RPMI8226 (cell line): Measurements from ENCODE around the gene ZNF865.

Source experiments
- DNase-seq: peaks from one replicate; pipeline ENCODE4 v3.0.0-alpha.2; 2015

The ZNF865 gene

DNA sequence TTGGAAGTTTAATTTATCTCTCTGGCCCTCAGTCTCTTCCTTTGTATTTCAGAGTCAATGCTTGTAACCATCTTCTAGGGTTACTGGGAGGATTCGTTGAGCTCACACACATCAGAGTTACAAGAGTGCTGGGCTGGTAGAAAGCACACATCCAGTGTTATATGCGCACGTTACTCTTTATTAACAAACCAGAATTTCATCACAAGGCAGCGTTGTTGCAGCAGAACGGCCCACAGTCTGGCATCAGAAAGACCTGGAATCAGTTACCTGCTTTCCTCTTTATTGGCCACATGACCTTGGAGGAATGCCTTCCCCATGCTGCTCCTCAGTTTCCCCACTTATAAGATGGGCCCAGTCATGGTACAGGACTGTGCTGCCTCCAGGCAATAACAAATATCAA, 3.9 kb downstream of the ZNF865 start:
- no peak for DNase-seq

DNA sequence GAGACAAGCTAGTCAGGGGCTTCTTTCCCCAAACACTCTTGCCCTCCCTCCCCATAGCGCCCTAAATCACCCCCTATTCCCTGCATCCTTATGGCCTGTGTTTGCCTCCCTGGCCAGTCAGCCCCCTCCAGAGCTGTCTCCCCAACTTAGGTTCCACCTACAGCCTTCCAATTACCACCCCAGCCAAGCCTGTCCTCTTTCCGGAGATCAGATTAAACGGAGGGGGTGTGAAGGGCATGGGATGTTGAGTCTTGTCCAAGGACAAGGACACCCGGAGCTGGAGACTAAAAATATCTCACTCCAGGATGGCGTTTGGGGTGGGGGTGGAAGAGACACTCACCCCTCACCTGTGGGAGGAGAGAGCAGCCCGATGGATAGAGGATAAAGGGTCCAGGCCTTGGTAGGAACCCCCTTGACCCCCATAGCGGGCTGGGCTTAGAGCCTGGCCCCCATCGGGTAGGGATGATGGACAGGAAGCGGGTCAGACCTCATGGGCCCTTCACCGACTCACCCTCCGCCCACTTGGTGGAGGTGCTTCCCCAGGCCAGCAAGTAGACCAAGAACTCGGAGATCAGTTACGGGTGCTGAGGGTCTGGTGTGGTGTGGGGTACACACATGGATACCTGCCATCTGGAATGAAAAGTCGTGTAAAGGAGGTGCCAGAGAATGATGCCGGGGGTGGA, 6.0 kb downstream of the ZNF865 start:
- DNase-seq: no peak

DNA sequence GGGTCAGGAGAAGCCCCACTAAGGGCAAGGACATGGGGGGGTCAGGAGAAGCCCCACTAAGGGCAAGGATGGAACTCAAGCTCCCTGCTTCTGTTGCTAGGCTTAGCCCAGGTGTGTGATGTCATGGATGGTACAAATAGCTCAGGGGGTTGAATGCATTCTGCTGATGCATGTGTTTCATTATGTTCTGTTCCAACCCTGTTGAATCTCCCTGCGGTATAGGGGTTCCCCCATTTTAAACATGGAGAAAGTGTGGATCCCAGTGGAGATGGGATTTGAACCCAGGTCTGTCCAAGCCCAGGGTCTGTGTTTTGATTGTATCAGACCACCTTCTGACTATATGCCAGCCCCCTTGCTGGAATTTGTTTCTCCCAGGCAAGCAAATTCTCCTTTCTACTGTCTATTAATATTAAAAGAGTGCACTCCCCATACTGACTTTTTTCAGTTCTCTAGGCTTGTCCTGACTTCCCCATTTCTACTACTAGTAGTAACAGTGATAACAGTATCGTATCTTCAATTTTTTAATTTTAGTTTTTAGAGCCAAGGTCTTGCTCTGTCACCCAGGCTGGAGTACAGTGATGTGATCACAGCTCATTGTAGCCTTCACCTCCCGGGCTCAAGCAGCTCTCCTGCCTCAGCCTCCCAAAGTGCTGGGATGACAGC, 6.7 kb downstream of the ZNF865 start:
- peak; percentile 10 for DNase-seq

DNA sequence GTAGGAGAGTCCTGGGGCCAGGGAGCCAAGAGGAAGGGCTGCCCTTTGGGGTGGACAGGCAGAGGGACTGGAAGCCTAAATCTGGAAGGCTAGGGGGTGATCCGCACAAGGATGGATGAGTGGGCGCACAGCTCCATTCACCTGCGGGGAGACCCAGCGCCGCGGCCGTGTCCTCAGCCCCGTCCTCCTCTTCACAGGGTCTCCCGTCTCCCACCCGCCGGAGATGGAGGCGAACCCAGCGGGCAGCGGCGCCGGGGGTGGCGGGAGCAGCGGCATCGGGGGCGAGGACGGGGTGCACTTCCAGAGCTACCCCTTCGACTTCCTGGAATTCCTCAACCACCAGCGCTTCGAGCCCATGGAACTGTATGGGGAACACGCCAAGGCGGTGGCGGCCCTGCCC, 7.9 kb downstream of the ZNF865 start:
- no peak for DNase-seq

GRCh38 chr19:55613930-55614710, 8.7 kb downstream of the ZNF865 start:
- DNase-seq: no peak

DNA sequence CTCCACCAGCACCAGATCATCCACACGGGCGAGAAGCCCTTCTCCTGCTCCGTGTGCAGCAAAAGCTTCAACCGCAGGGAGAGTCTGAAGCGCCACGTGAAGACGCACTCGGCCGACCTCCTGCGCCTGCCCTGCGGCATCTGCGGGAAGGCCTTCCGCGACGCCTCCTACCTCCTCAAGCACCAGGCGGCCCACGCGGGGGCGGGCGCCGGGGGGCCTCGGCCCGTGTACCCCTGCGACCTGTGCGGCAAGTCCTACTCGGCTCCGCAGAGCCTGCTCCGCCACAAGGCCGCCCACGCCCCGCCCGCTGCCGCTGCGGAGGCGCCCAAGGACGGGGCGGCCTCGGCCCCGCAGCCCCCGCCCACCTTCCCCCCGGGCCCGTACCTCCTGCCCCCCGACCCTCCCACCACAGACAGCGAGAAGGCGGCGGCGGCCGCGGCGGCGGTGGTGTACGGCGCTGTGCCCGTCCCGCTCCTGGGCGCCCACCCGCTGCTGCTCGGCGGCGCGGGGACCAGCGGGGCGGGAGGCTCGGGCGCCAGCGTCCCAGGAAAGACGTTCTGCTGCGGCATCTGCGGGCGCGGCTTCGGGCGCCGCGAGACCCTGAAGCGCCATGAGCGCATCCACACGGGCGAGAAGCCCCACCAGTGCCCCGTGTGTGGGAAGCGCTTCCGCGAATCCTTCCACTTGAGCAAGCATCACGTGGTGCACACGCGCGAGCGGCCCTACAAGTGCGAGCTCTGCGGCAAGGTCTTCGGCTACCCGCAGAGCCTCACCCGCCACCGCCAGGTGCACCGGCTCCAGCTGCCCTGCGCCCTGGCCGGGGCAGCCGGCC, 9.5 kb downstream of the ZNF865 start:
- DNase-seq: no peak

GRCh38 chr19:55615543-55616394, 10.3 kb downstream of the ZNF865 start:
- no peak for DNase-seq

DNA sequence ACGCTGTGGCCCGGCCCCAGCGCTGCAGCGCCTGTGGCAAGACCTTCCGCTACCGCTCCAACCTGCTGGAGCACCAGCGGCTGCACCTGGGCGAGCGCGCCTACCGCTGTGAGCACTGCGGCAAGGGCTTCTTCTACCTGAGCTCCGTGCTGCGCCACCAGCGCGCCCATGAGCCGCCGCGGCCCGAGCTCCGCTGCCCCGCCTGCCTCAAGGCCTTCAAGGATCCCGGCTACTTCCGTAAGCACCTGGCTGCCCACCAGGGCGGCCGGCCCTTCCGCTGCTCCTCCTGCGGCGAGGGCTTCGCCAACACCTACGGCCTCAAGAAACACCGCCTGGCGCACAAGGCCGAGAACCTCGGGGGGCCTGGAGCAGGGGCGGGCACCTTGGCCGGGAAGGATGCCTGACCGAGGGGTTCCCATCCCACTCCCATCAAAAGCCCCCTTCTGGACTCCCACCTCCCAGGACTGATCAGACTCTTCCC, 11.0 kb downstream of the ZNF865 start:
- DNase-seq: no peak

GRCh38 chr19:55617426-55617825, 12.0 kb downstream of the ZNF865 start:
- DNase-seq: no peak

GRCh38 chr19:55618426-55618825, 13.0 kb downstream of the ZNF865 start:
- DNase-seq: no peak

GRCh38 chr19:55619286-55619685, 13.8 kb downstream of the ZNF865 start:
- DNase-seq: no peak

DNA sequence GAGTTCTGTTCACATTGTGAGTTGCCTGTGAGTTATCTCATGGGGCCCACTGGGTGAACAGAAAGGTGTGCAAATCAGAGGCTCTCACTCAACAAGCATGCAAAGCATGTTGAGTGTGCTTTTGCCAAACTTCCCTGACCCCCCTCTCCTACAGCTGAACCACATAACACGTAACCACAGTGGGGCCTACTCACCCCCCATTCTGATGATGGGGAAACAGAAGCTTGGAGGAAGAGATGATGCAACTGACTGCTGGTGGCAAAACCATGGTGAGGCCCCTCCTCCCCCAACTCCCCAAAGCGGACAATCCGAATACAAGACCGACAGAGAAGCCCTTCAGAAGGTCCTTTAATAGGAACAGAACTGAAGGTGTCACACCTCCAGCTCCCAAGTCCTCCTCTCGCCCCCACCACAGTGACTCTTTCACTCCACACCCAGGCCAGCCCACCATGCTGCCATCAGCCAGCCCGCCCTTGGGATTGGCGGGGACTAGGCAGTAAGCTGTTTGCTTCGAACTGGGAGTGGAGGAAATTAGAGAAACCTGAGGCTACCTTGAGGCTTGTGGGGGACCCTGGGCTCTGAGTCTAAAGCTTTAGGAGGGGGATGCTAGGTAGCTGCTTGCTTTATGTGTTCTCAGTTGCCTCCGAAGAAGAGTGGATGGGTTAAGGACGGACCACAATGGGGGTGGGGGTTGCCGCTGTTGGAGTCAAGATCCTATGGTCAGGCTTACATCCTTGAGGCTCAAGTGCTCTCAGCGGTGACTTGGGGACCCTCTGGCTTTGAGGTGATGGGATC, 15.2 kb downstream of the ZNF865 start:
- DNase-seq: no peak

DNA sequence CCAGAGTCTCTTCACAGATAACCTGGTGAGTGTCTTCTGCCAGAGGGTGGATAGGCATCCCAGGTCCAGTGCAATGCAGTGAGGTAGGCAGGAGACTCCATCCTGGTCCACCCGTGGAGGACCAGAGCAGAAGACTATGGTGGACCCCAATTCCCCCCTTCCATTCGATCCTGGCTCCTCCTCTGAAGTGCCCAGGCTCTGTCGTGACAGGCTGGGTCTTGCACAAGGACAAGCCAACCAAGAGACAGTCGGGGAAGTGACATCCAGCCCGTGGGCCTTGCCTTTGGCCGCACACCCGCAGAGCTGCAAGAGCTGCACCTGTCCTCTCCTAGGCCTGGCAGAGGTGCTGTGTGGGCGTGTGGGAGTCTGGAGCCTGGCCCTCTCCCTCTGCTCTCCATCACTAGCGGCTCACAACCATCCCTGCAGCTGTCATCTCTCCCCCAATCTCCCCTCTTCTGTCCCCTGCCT, 15.8 kb downstream of the ZNF865 start:
- no peak for DNase-seq

DNA sequence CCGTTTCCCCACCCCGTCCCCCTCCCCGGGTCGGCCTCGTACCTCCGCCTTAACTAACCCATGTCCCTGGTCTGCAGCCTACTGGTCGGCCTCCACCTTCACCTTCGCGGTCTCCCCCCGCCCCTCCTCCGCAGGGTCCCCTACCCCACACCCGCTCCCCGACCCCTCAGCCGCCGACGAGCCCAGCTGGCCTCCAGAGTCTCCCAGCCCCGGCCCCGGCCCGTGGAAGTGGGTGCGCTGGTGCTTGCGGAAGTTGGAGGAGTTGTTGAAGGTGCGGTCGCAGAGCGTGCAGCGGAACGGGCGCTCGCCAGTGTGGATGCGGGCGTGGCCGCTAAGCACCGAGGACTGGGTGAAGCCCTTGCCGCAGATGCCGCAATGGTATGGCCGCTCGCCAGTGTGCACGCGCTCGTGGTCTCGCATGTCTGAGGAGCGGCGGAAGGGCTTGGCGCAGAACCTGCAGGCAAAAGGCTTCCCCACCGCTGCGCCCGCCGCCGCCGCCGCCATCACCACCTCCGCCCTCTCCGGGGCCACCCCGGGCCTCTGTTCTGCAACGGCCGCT, 16.3 kb downstream of the ZNF865 start:
- DNase-seq: no peak

DNA sequence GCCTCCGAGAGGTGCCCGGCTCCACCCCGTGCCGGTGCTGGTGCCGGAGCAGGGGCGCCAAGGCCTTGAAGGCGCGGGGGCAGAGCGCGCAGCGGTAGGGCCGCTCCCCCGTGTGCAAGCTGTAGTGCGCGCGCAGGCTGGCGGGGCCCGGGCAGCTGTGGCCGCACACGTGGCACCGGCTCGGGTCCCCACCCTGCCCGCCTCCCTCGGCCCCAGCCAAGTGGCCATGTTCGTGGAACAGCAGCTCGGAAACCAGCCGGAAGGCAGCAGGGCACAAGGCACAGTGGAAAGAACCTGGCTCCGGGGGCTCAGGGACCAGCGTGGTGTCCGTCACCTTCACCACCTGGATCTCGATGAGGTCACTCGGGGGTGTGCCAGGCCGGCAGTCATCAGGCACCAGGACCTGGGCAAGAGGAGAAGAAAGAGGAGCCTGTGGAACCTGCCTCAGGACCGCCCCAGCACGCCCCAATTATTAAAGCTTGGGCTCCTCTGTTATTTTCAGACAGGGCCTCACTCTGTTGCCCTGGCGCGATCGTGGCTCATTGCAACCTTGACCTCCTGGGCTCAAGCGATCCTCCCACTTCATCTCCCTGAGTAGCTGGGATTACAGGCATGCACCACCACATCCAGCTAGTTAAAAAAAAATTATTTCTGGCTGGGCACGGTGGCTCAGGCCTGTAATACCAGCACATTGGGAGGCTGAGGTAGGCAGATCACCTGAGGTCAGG, 17.0 kb downstream of the ZNF865 start:
- no peak for DNase-seq

- no peak for DNase-seq
These were observed 17.7 kb downstream of the ZNF865 start for GRCh38 chr19:55623130-55623529.

- DNase-seq: no peak
These were observed 18.1 kb downstream of the ZNF865 start for GRCh38 chr19:55623561-55623960.

DNA sequence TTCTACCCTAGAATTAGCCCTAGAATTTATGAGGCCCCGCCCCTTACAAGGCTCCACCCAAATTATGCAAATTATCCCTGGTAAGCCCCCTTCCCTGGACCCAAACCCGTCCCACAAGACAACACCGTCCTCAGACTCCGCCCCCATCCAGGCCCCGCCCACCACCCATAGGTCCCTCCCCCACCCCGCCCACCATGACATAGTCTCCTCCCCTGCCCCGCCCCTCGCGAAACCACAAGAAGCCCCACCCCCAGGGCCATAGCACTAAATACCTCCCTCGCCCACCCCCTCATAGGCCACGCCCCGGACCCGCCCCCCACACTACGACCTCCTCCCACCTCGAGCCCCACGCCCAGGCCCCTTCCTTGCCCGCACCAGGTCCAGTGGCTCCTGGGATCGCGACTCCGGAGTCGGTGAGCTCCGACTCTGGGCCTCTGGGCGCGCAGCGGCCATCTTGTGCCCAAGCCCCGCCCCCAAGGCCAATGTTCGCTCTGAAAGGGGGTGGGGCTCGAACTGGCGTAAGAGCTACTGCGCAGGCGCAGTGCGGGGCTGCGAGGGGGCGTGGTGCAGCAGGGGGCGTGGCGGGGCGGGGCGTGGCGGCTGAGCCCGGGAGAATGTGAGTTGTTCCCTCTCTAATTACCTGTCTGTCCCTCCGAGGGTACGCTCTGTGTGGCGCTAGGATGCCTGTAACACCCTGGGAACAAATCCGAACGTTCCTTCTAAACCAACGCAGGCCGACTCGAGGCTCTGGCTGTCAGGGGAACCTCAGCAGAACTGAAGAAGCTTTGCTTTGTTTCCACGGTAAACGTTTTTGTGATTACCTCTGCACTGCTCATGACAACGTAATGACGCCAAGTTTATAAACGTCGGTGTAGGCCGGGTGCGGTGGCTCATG, 18.9 kb downstream of the ZNF865 start, which contains the start of gene ZNF784:
Gene ZNF784, minus strand, starts transcription at position 458 of the 895 bp plus-strand sequence. Its CDS starts 5 bp downstream, at position 453.
- DNase-seq: peak; percentile 96

- DNase-seq: no peak
These were observed 19.5 kb downstream of the ZNF865 start for GRCh38 chr19:55625004-55625326.
